HG03354 (cell line): ENCODE results near the gene TMEM120A.

ENCODE experiments used
- ATAC-seq: cut with Tn5 transposase; IDR thresholded peaks from one replicate; pipeline ENCODE4 v1.9.1; 2021; ENCODE audit warnings: mild to moderate bottlenecking; ENCODE audit not compliant: unreplicated experiment, poor library complexity, severe bottlenecking

The TMEM120A gene

DNA sequence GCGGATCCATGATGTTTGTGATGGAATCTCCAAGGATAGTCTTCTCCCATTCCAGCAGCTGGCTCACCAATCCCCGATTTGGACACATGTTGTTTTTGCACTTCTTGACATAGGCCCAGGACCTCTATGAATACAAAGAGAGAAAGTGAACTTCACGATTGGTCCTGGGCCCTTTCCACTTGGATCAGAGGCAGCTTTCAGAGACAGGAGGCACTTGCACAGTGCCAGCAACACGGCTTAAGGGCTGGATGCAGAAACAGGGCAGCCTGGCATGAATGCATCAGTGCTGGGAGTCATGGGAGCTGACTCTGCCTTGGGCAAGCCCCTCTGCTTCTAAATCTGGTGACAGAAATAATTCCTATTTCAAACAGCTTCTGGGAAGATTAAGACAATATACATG lies 2.1 kb upstream of the TMEM120A start:
- no peak for ATAC-seq

GRCh38 chr7:75995996-75996395 lies 1.6 kb upstream of the TMEM120A start:
- ATAC-seq = no peak

DNA sequence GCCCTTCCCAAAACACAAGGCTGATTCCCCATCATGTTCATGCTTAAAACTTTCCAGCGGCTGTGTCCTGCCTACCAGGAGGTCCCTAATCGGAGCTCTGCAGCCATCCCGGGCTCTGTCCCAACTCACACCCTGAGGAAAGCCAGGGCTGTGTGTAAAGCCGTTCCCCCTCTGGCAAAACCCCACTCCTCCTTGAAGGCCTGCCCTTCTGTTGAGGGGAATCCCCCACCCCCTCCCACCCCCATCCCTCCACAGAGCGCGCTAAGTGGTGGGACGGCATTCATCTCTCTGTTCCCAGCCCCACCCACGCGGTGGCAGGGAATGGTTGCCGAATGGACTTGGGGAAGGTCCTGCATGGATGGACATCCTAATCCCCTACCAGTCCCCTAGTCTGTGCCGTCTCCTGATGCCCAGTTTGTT lies 667 bp upstream of the TMEM120A start:
- no peak for ATAC-seq

- peak; percentile 24 for ATAC-seq
These were observed 557 bp downstream of the TMEM120A start for GRCh38 chr7:75993689-75994387.

GRCh38 chr7:75992083-75992755 lies 2.2 kb downstream of the TMEM120A start:
- ATAC-seq = no peak

GRCh38 chr7:75991531-75992082 lies 2.8 kb downstream of the TMEM120A start:
- ATAC-seq = no peak

DNA sequence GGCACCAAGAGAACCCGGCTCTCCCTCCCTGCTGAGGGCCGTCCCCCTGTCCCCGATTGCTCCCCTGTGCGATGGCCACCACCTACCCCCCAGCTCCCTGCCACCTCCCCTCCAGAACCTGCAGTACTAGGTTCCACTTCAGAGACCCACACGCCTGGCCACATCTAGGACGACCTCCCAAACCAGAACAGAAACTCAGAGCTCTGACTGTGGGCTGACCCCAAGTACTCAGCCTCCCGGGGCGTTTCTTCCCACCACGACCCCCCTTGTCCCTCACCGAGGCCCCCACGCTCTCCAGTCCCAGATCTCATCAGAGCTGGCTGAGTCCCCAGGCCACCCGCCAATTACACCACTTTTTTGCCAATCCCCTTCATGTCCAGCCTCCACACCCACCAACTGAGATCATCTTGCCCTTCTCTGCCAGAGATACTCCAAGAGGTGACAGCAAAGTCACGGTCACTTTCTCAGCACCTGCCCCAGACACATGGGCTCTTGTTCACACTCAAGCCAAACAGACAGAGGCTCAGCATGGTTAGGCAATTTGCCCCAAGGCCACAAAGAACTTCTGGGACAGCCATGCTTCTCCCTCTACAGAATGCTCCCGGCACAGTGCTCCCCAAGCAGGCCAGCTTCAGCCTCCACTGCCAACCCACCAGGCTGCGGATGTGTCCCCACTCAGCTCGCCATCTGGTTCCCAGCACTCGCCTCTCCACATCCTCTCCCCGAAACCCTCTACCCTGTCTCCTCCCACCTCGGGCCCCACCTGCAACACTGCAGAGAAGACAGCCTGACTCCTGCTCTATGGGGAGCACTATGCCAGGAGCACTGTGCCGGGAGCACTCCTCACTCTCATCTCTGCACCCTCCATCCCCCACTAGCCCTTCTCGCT lies 4.7 kb downstream of the TMEM120A start:
- ATAC-seq = no peak

GRCh38 chr7:75988568-75989499 lies 5.6 kb downstream of the TMEM120A start:
- ATAC-seq = no peak

- ATAC-seq = no peak
These were observed 6.4 kb downstream of the TMEM120A start for GRCh38 chr7:75987805-75988567.

DNA sequence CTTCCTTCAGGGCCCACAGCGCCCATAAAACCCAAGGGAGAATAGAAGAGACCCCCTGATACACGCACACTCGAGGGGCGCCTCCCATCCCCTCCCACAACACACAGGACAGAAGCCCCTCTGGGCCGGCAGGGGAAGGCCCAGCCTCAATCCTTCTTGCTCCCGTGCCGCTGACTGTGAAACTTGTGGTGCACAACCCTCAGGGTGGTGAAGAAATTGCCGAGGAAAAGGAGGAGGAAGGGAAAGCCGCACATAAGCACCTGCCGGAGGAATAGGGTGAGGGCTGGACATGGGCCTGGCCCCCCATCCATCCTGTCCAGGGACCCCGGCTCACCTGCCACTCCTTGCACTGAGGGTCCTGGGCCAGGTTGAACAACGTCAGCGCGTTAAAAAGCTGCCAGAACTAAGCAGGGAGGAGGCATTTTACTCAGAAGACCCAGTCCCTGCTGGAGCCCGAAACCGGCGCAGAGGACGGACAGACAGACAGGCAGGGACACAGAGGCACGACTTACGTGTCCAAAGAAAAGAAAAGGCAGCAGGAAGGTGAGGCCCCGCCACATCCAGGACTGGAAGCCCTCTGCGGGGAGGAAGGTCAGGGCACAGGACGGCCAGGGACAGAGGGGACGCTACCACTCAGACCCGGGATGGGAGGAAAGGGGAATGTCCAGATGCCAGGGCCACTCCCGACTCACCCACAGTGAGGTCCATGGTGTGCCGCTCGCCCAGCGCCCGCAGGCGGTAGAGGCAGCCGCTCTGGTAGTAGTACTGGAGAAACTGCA lies 7.2 kb downstream of the TMEM120A start:
- no peak for ATAC-seq

DNA sequence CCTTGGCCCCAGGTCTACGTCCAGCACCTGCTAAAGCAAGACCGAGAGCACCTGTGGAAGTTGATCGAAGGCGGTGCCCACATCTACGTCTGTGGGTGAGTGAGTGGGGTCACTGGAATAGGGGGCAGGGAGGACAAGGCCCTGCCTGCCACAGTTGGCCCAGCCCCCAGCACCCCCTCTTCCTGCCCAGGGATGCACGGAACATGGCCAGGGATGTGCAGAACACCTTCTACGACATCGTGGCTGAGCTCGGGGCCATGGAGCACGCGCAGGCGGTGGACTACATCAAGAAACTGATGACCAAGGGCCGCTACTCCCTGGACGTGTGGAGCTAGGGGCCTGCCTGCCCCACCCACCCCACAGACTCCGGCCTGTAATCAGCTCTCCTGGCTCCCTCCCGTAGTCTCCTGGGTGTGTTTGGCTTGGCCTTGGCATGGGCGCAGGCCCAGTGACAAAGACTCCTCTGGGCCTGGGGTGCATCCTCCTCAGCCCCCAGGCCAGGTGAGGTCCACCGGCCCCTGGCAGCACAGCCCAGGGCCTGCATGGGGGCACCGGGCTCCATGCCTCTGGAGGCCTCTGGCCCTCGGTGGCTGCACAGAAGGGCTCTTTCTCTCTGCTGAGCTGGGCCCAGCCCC lies 8.1 kb downstream of the TMEM120A start:
- no peak for ATAC-seq

GRCh38 chr7:75985518-75986146 lies 8.8 kb downstream of the TMEM120A start:
- no peak for ATAC-seq

- no peak for ATAC-seq
These were observed 9.3 kb downstream of the TMEM120A start for GRCh38 chr7:75985009-75985517.

DNA sequence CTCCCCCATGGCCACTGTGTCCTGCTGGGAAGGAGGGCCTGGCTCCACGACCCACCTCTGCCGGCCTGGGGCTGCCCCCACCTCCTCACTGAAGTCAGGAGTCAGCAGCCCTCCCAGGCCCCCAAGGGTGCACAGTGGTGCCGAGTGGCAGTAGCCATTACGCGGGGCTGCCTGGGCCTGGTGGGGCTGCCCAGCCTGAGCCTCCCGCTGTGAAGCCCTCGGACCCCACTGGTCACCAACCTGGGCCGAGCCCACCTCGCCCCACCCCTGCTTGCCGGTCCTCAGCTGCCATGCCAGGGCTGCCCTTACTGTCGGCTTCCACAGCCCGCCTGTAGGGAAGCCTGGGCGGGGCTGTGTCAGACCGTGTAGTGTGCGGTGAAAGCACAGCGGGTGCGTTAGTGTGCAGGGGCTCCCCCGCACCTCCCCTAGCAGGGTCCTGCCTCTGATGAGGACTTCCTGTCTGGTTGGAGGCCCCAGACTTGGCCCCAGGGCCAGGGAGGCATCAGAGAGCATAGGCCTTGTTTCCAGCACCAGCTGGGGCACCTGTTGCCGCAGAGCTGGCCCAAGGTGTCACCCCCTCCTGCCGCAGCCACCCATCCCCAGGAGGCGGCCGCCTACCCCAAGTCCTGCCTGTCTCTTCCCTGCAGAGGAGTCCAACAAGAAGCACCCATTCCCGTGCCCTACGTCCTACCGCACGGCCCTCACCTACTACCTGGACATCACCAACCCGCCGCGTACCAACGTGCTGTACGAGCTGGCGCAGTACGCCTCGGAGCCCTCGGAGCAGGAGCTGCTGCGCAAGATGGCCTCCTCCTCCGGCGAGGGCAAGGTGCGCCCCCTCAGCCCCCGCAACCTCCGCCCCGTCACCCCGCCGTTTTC lies 10.0 kb downstream of the TMEM120A start:
- no peak for ATAC-seq

GRCh38 chr7:75983471-75984129 lies 10.8 kb downstream of the TMEM120A start:
- ATAC-seq = no peak
